Skin epidermis (tissue), 12 donors: ENCODE data around the gene CST4.
"Not testable (repeated sequence)": the region's sequence is repeated elsewhere in the genome, so short reads cannot be mapped to it uniquely, and the experiment has no call there.

Experiments used
- H3K27ac ChIP-seq, 21 experiments: fragments of 200-600 bp; sonication (generic) in 11 of 21; one replicate each; pipeline ENCODE4 v1.5.0; 2020; ENCODE audit warnings: mild to moderate bottlenecking in 3 of 21, inconsistent platforms in 2 of 21, moderate library complexity in 2 of 21
- H3K4me3 ChIP-seq, 7 experiments: fragments of 200-600 bp; sonication (generic) in 2 of 7; one replicate each; pipeline ENCODE4 v1.5.0; 2020; ENCODE audit warnings: inconsistent platforms in 2 of 7, mild to moderate bottlenecking in 2 of 7, moderate library complexity in 1 of 7

The CST4 gene

DNA sequence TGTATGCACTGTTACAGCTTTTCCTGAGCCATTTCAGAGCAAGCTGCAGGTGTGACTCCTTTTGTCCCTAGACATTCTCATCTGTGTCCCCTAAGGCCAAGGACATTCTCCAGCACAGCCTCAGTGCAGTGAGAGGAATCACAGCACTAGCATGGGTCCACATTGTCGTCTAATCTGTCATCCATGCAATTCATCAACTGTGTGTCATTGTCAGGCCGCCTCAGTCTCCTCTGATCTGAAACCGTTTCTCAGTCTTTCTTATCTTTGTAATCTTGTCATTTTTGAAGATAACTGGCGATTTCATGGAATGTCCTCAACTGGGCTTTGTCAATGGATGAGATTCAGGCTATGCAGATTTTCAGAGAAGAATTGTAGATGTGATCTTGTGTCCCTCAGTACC, 24.8 kb downstream of the CST4 start:
- H3K27ac ChIP-seq, H3K4me3 ChIP-seq: not testable (repeated sequence)

DNA sequence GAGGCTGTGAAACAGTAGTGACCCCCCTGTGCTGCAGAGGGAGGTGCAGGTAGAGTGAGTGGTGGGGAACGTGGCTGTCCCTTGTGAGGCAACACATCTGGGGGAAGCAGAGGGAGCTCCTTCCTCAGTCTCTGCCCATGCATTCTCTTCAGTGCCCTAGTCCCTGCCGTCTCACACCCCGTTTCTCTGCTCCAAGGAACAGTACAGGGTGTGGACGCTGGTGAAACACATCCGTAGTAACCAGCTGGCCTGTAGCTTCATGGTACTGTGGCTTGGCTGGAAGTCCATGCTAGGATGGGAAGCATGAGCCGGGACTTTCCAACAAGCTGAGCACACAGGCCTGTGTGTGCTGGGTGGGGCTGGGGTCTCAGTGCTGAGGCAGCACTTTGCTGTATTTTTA, 25.7 kb downstream of the CST4 start:
- H3K27ac ChIP-seq = peak overlapping the region in 1 of 21 experiments; percentile 23
- H3K4me3 ChIP-seq = no peak overlapping the region

DNA sequence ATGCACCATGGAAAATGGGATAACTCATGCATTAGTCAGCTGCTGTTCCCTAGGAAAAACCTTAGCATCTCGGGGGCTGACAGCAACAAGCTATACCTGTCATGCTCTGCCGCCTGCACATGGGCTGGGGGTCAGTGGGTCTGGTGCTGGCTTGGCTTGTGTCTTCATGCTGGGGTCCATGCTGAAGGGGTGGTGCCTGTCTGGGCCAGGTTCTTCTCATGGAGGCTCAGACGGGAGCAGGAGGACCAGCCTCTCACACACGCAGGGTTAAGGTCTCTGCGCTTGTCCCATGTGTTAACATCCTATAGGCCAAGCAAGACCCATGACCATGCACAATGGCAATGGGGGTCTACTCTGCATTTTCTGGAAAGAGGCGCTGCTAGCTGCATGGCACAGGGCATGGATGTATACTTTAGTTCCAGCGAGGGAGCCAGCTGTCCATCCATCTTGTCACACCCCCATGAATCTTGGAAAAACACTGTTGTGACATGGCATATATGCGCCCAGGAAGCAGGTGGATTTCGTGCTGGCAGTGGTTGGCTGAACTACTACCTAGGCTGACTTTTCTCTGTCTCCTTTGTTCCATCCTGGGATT, 26.5 kb downstream of the CST4 start:
- no peak overlapping the region for H3K27ac ChIP-seq
- no peak overlapping the region for H3K4me3 ChIP-seq

DNA sequence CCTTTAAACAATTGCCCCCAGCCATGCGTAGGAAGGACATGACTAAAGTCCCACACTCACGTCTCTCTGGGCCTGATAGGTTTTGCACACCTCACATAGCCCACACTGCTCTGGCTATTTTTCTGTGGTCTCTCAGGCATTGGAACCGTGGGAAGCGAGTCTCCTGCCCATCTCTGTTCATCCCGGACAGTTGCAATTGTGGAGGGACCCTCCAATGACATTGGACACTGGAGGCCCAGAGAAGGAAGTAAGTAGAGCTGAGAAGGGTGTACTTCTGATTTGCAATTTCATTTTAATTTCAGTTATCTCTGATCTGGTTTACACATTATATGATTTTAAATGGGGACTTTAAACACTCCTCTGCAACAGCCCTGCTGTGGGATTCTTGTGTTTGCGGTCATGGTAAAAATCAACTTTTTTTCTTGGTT, 27.8 kb downstream of the CST4 start:
- H3K4me3 ChIP-seq = no peak overlapping the region
- no peak overlapping the region for H3K27ac ChIP-seq

DNA sequence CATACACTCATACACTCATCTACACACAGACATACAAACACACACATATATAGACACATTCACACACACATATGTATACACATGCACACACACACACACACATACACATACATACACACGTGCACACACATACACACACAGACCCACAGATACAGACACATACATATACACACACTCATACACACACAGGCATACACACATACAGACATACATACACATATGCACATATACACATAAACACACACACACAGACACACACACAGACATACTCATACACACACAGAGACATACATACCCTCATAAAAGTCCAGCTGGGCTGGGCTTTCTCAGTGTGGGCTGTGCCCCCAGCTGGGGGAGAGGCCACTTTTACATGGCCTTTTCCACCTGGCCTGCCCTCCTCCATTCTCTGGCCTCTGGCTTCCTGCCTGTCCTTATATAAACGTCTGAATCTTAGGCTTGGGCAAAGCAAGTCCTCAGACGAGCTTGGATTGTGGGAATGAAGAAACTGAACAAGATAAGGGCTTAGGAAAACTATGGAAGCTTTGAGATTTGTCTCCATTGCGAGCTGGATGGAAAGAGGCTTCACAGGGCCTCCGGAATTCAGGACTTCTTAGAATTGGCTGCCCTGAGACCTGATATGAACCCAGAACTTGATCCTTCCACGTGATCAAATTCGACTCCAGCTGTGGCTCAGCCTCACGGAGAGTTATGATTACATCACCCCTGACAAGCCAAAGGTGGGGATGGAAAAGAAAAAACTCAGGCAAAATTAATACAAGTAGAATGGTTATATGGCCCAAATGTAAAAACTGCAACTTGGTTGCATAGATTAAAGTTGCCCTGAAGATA, 28.6 kb downstream of the CST4 start:
- no peak overlapping the region for H3K4me3 ChIP-seq
- peak overlapping the region in 1 of 21 experiments; percentile 3 for H3K27ac ChIP-seq

DNA sequence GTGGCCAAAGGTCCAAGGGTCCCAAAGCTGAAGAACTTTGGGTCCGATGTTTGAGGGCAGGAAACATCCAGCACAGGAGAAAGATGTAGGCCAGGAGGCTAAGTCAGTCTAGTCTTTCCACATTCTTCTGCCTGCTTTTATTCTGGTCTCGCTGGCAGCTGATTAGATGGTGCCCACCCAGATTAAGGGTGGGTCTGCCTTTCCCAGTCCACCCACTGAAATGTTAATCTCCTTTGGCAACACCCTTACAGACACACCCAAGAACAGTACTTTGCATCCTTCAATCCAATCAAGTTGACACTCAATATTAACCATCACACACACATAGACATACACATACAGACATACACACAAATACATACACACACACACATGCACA, 29.2 kb downstream of the CST4 start:
- not testable (repeated sequence) for H3K4me3 ChIP-seq
- H3K27ac ChIP-seq = peak overlapping the region in 1 of 21 experiments; percentile 35

DNA sequence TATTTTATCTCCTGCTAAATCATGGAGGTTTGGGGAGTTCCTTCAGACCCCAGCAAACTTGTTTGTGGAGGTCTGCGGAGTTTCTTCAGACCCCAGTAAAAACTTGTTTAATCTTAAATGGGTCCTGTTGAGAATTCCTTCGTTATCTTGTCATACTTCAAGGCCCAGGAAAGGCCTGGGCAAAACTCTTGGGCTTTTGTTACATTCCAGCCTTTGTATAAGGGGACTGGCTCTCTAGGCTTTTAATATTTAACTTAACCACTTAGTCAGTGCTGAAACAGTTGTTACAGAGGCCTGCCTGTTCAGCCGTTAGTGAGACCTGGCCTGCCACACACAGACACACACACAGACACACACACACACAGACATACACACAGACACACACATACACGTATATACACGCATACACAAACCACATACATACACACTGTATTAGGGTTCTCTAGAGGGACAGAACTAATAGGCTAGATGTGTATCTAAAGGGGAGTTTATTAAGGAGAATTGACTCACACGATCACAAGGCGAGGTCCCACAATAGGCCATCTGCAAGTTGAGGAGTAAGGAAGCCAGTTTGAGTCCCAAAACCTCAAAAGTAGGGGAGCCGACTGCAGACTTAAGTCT, 29.7 kb downstream of the CST4 start:
- Histone ChIP-seq H3K27ac (peak overlapping the region in 1 of 21 experiments; percentile 35), H3K4me3 (no peak overlapping the region)

DNA sequence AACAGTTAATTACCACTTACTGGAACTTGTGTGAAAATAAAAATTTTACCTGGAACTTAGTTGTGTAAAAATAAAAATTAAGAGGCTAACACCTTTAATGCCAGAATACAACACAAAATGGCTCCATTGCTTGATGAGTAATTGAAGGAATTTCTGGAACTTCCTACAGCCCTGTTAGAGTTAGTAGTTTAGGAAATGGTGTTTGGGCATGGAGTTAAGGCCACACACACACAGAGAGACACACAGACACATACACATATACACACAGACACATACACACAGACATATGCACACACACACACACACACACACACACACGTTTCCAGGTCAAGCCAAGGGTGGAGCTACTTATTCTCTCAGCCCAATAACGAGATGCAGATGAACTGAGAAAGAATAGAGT, 30.5 kb downstream of the CST4 start:
- H3K27ac ChIP-seq = no peak overlapping the region
- H3K4me3 ChIP-seq = no peak overlapping the region

DNA sequence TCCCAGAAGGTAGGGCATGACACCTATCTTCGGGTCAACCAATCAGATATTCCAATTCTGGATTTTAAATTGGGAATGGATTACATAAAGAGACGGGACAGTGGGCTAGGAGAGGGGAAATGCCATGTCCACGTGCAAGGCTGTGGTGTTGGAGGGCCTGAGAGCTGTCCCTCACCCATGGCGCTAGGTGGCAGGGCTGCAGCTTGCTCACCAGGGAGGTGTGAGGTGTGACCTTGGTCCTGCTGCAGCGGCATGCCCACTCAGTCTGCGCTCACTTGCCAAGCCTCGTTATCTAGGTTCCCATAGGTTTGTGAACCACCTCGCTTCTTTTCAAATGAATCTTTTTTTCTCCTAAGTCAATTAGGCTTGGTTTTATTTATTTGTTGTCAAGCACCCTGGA, 31.6 kb downstream of the CST4 start:
- peak overlapping the region in 2 of 21 experiments; percentile 11 to 61 for H3K27ac ChIP-seq
- no peak overlapping the region for H3K4me3 ChIP-seq

DNA sequence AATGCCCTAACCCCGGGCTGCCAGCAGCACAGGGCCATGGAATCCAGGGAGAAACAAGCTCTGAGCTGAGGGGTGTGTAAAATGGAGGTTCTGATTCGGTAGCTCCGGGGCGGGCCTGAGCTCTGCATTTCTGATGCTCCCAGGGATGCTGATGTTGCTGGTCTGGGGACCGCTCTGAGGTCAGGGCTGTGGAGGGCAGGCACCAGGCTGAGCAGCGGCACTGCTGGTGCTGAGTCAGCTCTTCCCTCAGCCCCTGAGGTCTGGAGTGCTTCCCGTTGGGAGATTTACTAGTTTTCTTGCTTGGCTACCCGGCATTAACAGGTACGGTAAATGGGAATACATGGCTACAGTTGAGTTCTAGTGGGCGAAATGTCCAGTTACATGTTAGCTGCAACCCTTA, 32.5 kb downstream of the CST4 start:
- H3K27ac ChIP-seq = peak overlapping the region in 17 of 21 experiments; percentile 22 to 81 (median 61)
- no peak overlapping the region for H3K4me3 ChIP-seq

DNA sequence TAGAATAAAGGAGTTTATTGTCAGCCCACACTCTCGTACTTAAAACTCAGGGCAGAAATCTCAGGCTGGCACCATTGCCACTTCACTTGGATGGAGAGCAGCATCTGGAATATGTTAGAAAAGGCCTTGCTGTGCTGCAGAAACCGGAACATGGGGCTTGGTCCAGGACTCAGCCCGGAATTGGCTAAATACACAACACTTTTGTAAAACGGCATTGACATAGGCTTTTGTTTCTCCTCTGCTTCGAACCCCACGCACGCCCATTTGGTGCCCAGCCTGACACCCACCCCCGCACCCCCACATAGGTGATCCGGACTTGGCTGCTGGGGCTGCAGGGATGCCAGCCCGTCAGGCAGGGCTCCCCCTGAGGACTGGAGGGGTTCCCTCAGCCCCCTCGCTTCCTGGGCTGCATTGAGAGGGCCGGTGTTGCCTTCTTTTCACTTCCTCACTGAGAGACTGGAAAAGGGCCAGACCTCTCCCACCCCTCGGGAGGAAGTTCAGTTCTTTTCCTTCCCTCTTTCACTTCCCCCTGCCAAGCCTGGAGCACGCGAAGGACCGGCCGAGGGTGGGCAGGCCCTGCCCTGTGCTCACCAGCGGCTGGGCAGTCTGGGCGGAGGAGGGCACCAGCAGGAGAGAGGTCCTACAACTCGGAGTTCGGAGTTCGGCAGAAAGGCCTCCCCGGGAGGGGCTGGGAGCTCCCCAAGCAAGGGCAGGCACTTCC, 33.2 kb downstream of the CST4 start:
- peak overlapping the region in 18 of 21 experiments; percentile 18 to 81 (median 63) for H3K27ac ChIP-seq

DNA sequence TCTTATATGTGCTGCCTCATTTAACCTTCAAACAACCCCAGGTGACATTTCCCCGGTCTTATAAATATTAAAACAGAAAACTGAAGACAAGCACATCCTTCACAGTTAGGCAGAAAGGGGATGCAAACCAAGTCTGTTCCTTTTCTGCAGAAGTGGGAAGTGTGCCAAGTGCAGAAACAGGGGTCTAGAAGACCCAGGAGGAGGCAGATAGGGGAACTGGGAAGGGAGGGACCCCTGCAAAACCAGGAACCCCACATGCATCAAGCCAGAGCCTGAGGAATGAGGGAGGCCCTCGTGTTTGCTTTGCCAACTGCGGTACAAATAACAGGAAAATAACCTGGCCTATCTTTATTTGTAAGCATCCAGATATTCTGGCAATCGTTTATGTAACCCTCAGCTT, 34.1 kb downstream of the CST4 start:
- H3K27ac ChIP-seq = peak overlapping the region in 10 of 21 experiments; percentile 11 to 81 (median 54)
- no peak overlapping the region for H3K4me3 ChIP-seq

More for the DNA sequence above, 33.2 kb downstream of the CST4 start:
- peak overlapping the region in 1 of 7 experiments; percentile 10 for H3K4me3 ChIP-seq

DNA sequence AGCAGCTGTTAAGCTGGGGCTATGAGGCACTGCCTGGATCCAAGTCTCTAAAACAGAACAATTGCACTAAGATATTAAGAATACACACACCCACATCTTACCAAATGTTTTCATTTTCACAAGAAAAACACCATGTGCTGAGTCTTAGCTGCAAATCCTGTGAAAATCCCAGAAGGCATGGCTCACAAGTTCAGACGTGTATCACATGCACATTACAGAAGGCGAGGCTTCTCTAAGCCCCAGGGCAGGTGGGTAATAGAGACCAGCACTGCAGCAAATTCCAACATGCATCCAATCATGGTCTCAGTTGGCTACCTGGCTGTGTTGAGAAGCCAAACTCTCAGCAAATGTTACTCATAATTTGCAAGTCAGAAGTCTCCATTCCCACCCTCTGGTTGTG, 34.8 kb downstream of the CST4 start:
- Histone ChIP-seq H3K4me3 (no peak overlapping the region), H3K27ac (peak overlapping the region in 11 of 21 experiments; percentile 1 to 74 (median 44))

DNA sequence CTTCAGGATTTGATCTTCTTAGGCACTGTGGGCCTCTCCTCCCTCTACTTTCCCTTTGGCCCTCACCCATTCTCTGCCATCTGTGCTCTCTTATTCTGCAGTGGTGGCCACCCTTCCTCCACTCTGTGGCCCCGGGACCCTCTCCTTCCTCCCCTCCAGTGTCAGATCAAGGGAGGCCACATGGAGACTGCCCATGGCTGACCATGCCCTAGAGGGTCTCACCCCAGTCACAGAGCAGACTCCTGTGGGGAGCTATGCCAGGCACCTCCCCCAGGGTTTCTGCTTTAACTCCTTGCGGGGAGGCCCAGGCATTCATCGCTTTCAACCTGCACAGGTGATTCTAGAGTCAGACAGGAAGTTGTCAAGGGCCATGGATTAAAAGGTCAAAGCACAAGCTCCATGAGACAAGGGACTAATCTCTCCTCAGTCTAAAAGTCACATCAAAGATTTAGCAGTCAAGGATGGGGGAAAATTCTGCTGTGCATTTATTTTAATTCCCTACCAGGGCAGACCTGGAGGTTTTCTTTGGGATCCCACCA, 35.4 kb downstream of the CST4 start:
- no peak overlapping the region for H3K4me3 ChIP-seq
- H3K27ac ChIP-seq = peak overlapping the region in 12 of 21 experiments; percentile 1 to 74 (median 40)

DNA sequence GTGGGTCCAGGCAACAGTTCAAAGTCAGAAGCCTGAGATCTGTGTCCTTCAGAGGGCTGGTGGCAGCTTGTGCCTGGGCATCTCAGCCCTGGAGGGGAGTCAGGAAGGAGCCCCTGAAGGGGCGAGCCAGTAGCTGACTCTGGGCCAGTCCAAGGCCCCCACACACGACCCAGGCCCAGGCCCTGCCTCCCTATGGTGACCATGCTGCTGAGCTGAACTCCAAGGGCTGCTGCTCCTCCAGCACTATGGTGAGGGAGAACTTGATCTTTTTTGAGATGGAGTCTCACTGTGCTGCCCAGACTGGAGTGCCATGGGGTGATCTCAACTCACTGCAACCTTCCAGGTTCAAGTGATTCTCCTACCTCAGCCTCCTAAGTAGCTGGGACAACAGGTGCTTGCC, 35.9 kb downstream of the CST4 start:
- Histone ChIP-seq H3K27ac (peak overlapping the region in 8 of 21 experiments; percentile 1 to 61 (median 31)), H3K4me3 (no peak overlapping the region)

DNA sequence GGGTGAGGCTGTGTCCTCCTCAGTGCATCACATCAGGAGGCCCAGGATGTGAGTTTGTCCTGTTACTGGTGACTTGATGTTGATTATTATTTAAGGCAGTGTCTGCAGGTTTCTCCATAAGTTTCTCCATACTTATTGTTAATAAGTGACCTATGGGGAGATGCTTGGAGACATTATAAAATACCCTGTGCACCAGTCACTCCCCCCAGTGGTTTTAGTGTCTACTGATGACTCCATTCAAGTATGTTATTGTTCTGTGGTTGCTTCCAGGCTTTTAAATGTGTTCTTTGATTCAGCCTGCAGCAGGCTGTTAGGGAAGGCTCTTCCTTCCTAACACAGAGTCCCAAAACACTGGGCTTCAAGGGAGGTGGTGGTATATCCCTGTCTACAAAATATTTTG, 36.5 kb downstream of the CST4 start:
- peak overlapping the region in 3 of 21 experiments; percentile 44 to 61 (median 52) for H3K27ac ChIP-seq
- no peak overlapping the region for H3K4me3 ChIP-seq

DNA sequence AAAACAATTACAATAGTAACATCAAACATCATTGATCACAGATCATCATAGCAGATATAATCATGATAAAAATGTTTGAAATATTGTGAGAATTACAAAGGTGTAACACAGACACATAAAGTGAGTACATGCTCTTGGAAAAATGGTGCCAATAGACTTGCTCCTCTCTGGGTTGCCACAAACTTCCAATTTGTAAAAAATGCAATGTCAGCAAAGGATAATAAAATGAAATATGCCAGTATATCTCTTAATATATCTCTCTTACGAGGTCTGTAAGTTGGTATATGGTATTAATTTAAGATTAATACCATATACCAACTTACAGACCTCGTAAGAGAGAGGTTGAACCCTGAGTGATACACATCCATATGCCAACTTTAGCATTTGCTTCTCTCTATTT, 37.7 kb downstream of the CST4 start:
- Histone ChIP-seq H3K27ac (no peak overlapping the region), H3K4me3 (no peak overlapping the region)

DNA sequence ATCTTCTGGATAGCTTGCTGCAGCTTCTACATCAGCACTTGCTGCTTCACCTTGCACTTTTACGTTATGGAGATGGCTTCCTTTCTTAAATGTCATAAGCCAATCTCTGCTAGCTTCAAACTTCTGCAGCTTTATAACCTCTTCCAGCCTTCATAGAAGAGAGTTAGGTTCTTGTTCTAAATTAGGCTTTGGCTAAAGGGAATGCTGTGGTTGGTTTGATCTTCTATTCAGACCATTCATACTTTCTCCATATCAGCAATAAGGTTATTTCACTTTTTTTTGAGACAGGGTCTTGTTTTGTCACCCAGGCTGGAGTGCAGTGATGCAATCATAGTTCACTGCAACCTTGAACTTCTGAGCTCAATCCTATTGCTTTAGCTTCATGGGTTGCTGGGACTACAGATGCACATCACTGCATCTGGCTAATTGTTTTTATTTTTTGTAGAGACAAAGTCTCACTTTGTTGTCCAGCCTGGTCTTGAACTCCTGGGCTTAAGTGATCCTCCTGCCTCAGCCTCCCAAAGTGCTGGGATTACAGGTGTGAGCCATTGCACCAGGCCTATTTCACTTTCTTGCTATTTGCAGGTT, 38.9 kb downstream of the CST4 start:
- no peak overlapping the region for H3K4me3 ChIP-seq

DNA sequence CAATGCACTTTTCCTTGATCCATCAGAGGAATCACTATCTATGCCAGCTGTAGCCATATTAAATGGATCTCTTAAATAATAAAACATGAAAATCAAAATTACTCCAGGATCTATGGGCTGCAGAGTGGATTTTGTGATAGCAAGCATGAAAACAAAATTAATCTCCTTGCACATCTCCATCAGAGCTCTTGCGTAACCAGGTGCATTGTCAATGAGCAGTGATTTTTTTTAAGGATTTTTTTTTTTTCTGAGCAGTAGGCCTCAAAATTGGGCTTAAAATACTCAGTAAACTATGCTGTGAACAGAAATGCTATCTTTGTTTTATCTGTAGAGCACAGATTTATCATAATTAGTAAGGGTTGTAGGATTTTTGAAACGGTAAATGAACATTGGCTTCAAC, 39.6 kb downstream of the CST4 start:
- H3K27ac ChIP-seq = no peak overlapping the region
- H3K4me3 ChIP-seq = no peak overlapping the region

More for the DNA sequence above, 38.9 kb downstream of the CST4 start:
- no peak overlapping the region for H3K27ac ChIP-seq
